HepG2 (cell line): ENCODE results near the gene ADGRV1. TPM values are rescaled to one million over a fixed set of nuclear protein-coding genes. Genes with fewer than 3 reads are reported as not detected.

Experiments
- ATAC-seq: fragments of 200-7000 bp; cut with Tn5 transposase; 3 replicates; pipeline ENCODE4 v1.9.1; 2020; ENCODE audit warnings: mild to moderate bottlenecking, moderate library complexity
- BruUV-seq: library from RNA; stranded (reverse); fragments of 400-500 nt; replicated peaks from 2 replicates; lab custom pipeline; 2021; lab: Mats Ljungman, UMichigan
- CTCF ChIA-PET: fragments of 300-600 bp; formaldehyde crosslinking; extraction: SDS; loops from one replicate; lab custom pipeline; 2021; ENCODE audit warnings: low total read pairs, inconsistent platforms, low intra/inter-chr PET ratio; lab: Yijun Ruan, JAX
- POLR2A ChIA-PET: fragments of 350-600 bp; sonication (Branson Sonifier 250); formaldehyde crosslinking; loops from one replicate; lab custom pipeline; 2020; ENCODE audit warnings: antibody characterized with exemption, inconsistent platforms; lab: Yijun Ruan, JAX
- DNase-seq: peaks from one replicate; pipeline ENCODE4 v3.0.0-alpha.2; 2015; ENCODE audit warnings: low spot score
- FAIRE-seq: peaks from 3 replicates; lab custom pipeline; 2011; peaks lifted over from hg19 to GRCh38; lab: Jason Lieb, UNC
- H2AFZ ChIP-seq: one replicate; pipeline ENCODE4 v1.6.1; 2011; ENCODE audit warnings: low read length, inconsistent platforms
- H3K27ac ChIP-seq: fragments of 300-600 bp; 3 replicates; pipeline ENCODE4 v1.8.0; 2011; ENCODE audit warnings: mixed run types, mild to moderate bottlenecking, mixed read lengths, low read length, inconsistent platforms; ENCODE audit not compliant: insufficient read depth; ENCODE audit errors: extremely low read length
- H3K27me3 ChIP-seq, 2 experiments: fragments of 200-600 bp in 1 of 2; 2 replicates in 1 of 2; 3 replicates in 1 of 2; pipeline versions ENCODE4 v1.6.0 to v1.8.0; 2011; ENCODE audit warnings: low read length in 2 of 2, mild to moderate bottlenecking in 2 of 2, moderate library complexity in 2 of 2, inconsistent platforms in 1 of 2; ENCODE audit not compliant: insufficient read depth in 2 of 2, control insufficient read depth in 1 of 2
- H3K36me3 ChIP-seq, 2 experiments: fragments of 200-600 bp in 1 of 2; replicated peaks in 1 of 2; 2 replicates in 1 of 2; 3 replicates in 1 of 2; pipeline versions ENCODE4 v1.5.1 to v1.8.0; 2011; ENCODE audit warnings: low read length in 2 of 2, inconsistent platforms in 1 of 2; ENCODE audit not compliant: insufficient read depth in 2 of 2, control insufficient read depth in 1 of 2
- H3K4me1 ChIP-seq: 2 replicates; pipeline ENCODE4 v1.5.1; 2012; ENCODE audit warnings: low read length, inconsistent platforms; ENCODE audit not compliant: insufficient read depth
- H3K4me2 ChIP-seq: 2 replicates; pipeline ENCODE4 v1.6.0; 2011; ENCODE audit warnings: low read depth, low read length, inconsistent platforms
- H3K4me3 ChIP-seq, 3 experiments: fragments of 200-600 bp in 1 of 3; sonication (generic), shearing (Covaris generic) in 1 of 3; replicated peaks in 1 of 3; 2 replicates each; pipeline ENCODE4 v1.5.1; 2011 to 2016; ENCODE audit warnings: low read length in 3 of 3, inconsistent platforms in 2 of 3, low read depth in 2 of 3, mild to moderate bottlenecking in 2 of 3, control low read depth in 1 of 3, mixed read lengths in 1 of 3; ENCODE audit not compliant: insufficient read depth in 1 of 3
- H3K79me2 ChIP-seq: one replicate; pipeline ENCODE4 v1.6.1; 2011; ENCODE audit warnings: low read length, inconsistent platforms; ENCODE audit not compliant: insufficient read depth
- H3K9ac ChIP-seq: 2 replicates; pipeline ENCODE4 v1.6.0; 2011; ENCODE audit warnings: mild to moderate bottlenecking, low read depth, low read length, inconsistent platforms; ENCODE audit not compliant: insufficient read depth
- H3K9me3 ChIP-seq: 2 replicates; pipeline ENCODE4 v1.5.1; 2012; ENCODE audit warnings: mild to moderate bottlenecking, low read length
- H4K20me1 ChIP-seq: 2 replicates; pipeline ENCODE4 v1.6.0; 2011; ENCODE audit warnings: inconsistent platforms, mild to moderate bottlenecking, low read length, moderate library complexity; ENCODE audit not compliant: insufficient read depth
- E2F1 ChIP-seq: sonication (generic); formaldehyde crosslinking; IDR thresholded peaks from 2 replicates; pipeline ENCODE4 v1.5.0; 2020; ENCODE audit warnings: missing genetic modification reagents
- HMGXB3 ChIP-seq: sonication (generic); formaldehyde crosslinking; IDR thresholded peaks from 2 replicates; pipeline ENCODE4 v1.4.0; 2020; ENCODE audit warnings: missing genetic modification reagents, borderline replicate concordance
- HOXA5 ChIP-seq: sonication (generic); formaldehyde crosslinking; IDR thresholded peaks from 2 replicates; pipeline ENCODE4 v1.4.0; 2020; ENCODE audit warnings: missing genetic modification reagents
- ZNF317 ChIP-seq: sonication (generic); formaldehyde crosslinking; IDR thresholded peaks from 2 replicates; pipeline ENCODE4 v1.5.0; 2020; ENCODE audit warnings: mild to moderate bottlenecking, missing genetic modification reagents
- ZNF639 ChIP-seq: conservative IDR thresholded peaks from 2 replicates; pipeline ENCODE4 v1.6.1; 2018; ENCODE audit warnings: missing genetic modification reagents
- WGBS: methylation state at CpG from one replicate; pipeline ENCODE4 v1.1.6; 2017; ENCODE audit warnings: low lambda C conversion rate; 5-methylcytosine and 5-hydroxymethylcytosine counted together
- in situ Hi-C: cut with HindIII; loops from 2 replicates; pipeline ENCODE4 v1.10.0; 2017; ENCODE audit warnings: low pct_unique_long_range_greater_than_20kb; ENCODE audit not compliant: extremely low pct_ligation_motif_present
- intact Hi-C: fragments of 100-400 bp; cut with micrococcal nuclease; formaldehyde crosslinking; loops from one replicate; pipeline ENCODE4 v1.10.0; 2022; ENCODE audit not compliant: unreplicated experiment
- polyA plus RNA-seq, 8 experiments: library from polyadenylated mRNA; depleted of rRNA in 3 of 8; stranded (reverse) in 7 of 8; unstranded in 1 of 8; fragments of >200 nt; fragmentation: Illumina TruSeq in 4 of 8; extraction: Trizol in 4 of 8; gene quantifications; 2 replicates each; pipeline versions ENCODE4 v1.2.1 to v1.2.3, GENCODE V29; 2011 to 2016; ENCODE audit warnings: low read depth in 4 of 8, missing spikeins in 1 of 8, mixed read lengths in 1 of 8; ENCODE audit not compliant: insufficient read depth in 1 of 8
- total RNA-seq, 5 experiments: library from RNA; depleted of rRNA; stranded (reverse); fragments of >200 nt; fragmentation: Illumina TruSeq; extraction: Trizol; gene quantifications; 2 replicates each; pipeline ENCODE4 v1.2.3, GENCODE V29; 2016; ENCODE audit warnings: low read depth in 1 of 5

ADGRV1 gene
- total and polyA plus RNA-seq, 2 of the 13 experiments (the other 11 are each of a cell fraction or from before 2014, with no cell fraction given): 1.7 to 3.9 TPM

GRCh38 chr5:90991201-90991600 lies 432.6 kb downstream of the ADGRV1 start:
- CTCF ChIA-PET: no interaction called here
- TF ChIP-seq HOXA5 (CRISPR knock-in tag) (no peak), ZNF639 (CRISPR knock-in tag) (no peak), ZNF317 (CRISPR knock-in tag) (no peak), HMGXB3 (CRISPR knock-in tag) (no peak), E2F1 (CRISPR knock-in tag) (no peak)
- no peak overlapping the region for H3K4me2 ChIP-seq
- no TSS peak for BruUV-seq
- no peak overlapping the region for H3K27ac ChIP-seq
- H3K79me2 ChIP-seq: no peaks in the 10 kb centered on the region
- WGBS: 66% methylated on average over 1 of the region's 1 CpG
- no peak for FAIRE-seq
- H3K36me3 ChIP-seq: no peaks in the 10 kb centered on the region
- H4K20me1 ChIP-seq: no peaks in the 10 kb centered on the region
- POLR2A ChIA-PET: no interaction called here
- intact Hi-C loops (no loop called here), in situ Hi-C loops (no loop called here)
- H3K4me3 ChIP-seq: no peak overlapping the region
- H3K27me3 ChIP-seq: no peaks in the 10 kb centered on the region
- no peaks in the 10 kb centered on the region for H3K4me1 ChIP-seq
- H3K9me3 ChIP-seq: no peaks in the 10 kb centered on the region
- ATAC-seq: no peak
- no peak overlapping the region for H3K9ac ChIP-seq
- DNase-seq: no peak
- no peak overlapping the region for H2AFZ ChIP-seq
